Measurements from ENCODE around the gene MUC22.
"Not testable (repeated sequence)": the region's sequence is repeated elsewhere in the genome, so short reads cannot be mapped to it uniquely, and the experiment has no call there.

The MUC22 gene

GRCh38 chr6:31060145-31060544 lies 49.9 kb downstream of the MUC22 start:
- H3K79me2 ChIP-seq (ENCODE audit: insufficient read depth, low read length): no peaks in the 10 kb centered on the region
- H3K4me3 ChIP-seq (ENCODE audit: low read length, poor library complexity, severe bottlenecking): no peak overlapping the region
- H3F3A ChIP-seq (ENCODE audit: low read depth): no peaks in the 10 kb centered on the region
- H3K36me3 ChIP-seq (ENCODE audit: insufficient read depth, low read length): no peaks in the 10 kb centered on the region
- no peak overlapping the region for H3K9ac ChIP-seq (ENCODE audit: low read depth, low read length, poor library complexity, severe bottlenecking)
- no peaks in the 10 kb centered on the region for H3K9me3 ChIP-seq (ENCODE audit: insufficient read depth, low read depth, low read length)
- no peaks in the 10 kb centered on the region for H3K4me1 ChIP-seq (ENCODE audit: insufficient read depth, low read length, poor library complexity, severe bottlenecking)
- no peak overlapping the region for H2AFZ ChIP-seq (ENCODE audit: low read length)
- H4K20me1 ChIP-seq (ENCODE audit: insufficient read depth, low read length, poor library complexity, severe bottlenecking): no peaks in the 10 kb centered on the region
- no peaks in the 10 kb centered on the region for H3K27me3 ChIP-seq (ENCODE audit: insufficient read depth, low read length, poor library complexity, severe bottlenecking)
- TF ChIP-seq EZH2phosphoT487 (IDR thresholded peaks at IDR 0.05; ENCODE audit: borderline replicate concordance) (no peak), CTCF (conservative IDR thresholded peaks at IDR 0.05; ENCODE audit: low read length) (no peak)
- no peaks in the 10 kb centered on the region for H3K9me2 ChIP-seq (replicated peaks; ENCODE audit: low read depth, low read length)
- no peak overlapping the region for H3K4me2 ChIP-seq (ENCODE audit: low read depth, low read length, poor library complexity, severe bottlenecking)

GRCh38 chr6:31063906-31064435 lies 53.7 kb downstream of the MUC22 start:
- Histone ChIP-seq H3K36me3 (ENCODE audit: insufficient read depth, low read length) (no peaks in the 10 kb centered on the region), H3K9me2 (replicated peaks; ENCODE audit: low read depth, low read length) (no peaks in the 10 kb centered on the region), H3K79me2 (ENCODE audit: insufficient read depth, low read length) (no peaks in the 10 kb centered on the region), H3K27me3 (ENCODE audit: insufficient read depth, low read length, poor library complexity, severe bottlenecking) (no peaks in the 10 kb centered on the region), H4K20me1 (ENCODE audit: insufficient read depth, low read length, poor library complexity, severe bottlenecking) (no peaks in the 10 kb centered on the region), H2AFZ (ENCODE audit: low read length) (no peak overlapping the region), H3F3A (ENCODE audit: low read depth) (no peaks in the 10 kb centered on the region), H3K9ac (ENCODE audit: low read depth, low read length, poor library complexity, severe bottlenecking) (no peak overlapping the region), H3K4me3 (ENCODE audit: low read length, poor library complexity, severe bottlenecking) (no peak overlapping the region), H3K4me2 (ENCODE audit: low read depth, low read length, poor library complexity, severe bottlenecking) (no peak overlapping the region), H3K4me1 (ENCODE audit: insufficient read depth, low read length, poor library complexity, severe bottlenecking) (no peaks in the 10 kb centered on the region), H3K9me3 (ENCODE audit: insufficient read depth, low read depth, low read length) (no peaks in the 10 kb centered on the region)
- no peak for TF ChIP-seq EZH2phosphoT487 (IDR thresholded peaks at IDR 0.05; ENCODE audit: borderline replicate concordance)
- no peak for TF ChIP-seq CTCF (conservative IDR thresholded peaks at IDR 0.05; ENCODE audit: low read length)

GRCh38 chr6:31065556-31065955 lies 55.3 kb downstream of the MUC22 start:
- no peaks in the 10 kb centered on the region for H3K79me2 ChIP-seq (ENCODE audit: insufficient read depth, low read length)
- no peak overlapping the region for H3K4me3 ChIP-seq (ENCODE audit: low read length, poor library complexity, severe bottlenecking)
- no peaks in the 10 kb centered on the region for H3K4me1 ChIP-seq (ENCODE audit: insufficient read depth, low read length, poor library complexity, severe bottlenecking)
- no peak for TF ChIP-seq EZH2phosphoT487 (IDR thresholded peaks at IDR 0.05; ENCODE audit: borderline replicate concordance)
- H4K20me1 ChIP-seq (ENCODE audit: insufficient read depth, low read length, poor library complexity, severe bottlenecking): no peaks in the 10 kb centered on the region
- H3K36me3 ChIP-seq (ENCODE audit: insufficient read depth, low read length): no peaks in the 10 kb centered on the region
- no peak overlapping the region for H3K9ac ChIP-seq (ENCODE audit: low read depth, low read length, poor library complexity, severe bottlenecking)
- no peak overlapping the region for H3K4me2 ChIP-seq (ENCODE audit: low read depth, low read length, poor library complexity, severe bottlenecking)
- H3K9me3 ChIP-seq (ENCODE audit: insufficient read depth, low read depth, low read length): no peaks in the 10 kb centered on the region
- H3F3A ChIP-seq (ENCODE audit: low read depth): no peaks in the 10 kb centered on the region
- H3K27me3 ChIP-seq (ENCODE audit: insufficient read depth, low read length, poor library complexity, severe bottlenecking): no peaks in the 10 kb centered on the region
- no peak overlapping the region for H2AFZ ChIP-seq (ENCODE audit: low read length)
- H3K9me2 ChIP-seq (replicated peaks; ENCODE audit: low read depth, low read length): no peaks in the 10 kb centered on the region

- not testable (repeated sequence) for H2AFZ ChIP-seq (ENCODE audit: low read length); H3K79me2 ChIP-seq (ENCODE audit: insufficient read depth, low read length); H3K4me1 ChIP-seq (ENCODE audit: insufficient read depth, low read length, poor library complexity, severe bottlenecking); H3F3A ChIP-seq (ENCODE audit: low read depth); H3K9ac ChIP-seq (ENCODE audit: low read depth, low read length, poor library complexity, severe bottlenecking); H3K4me2 ChIP-seq (ENCODE audit: low read depth, low read length, poor library complexity, severe bottlenecking); H3K4me3 ChIP-seq (ENCODE audit: low read length, poor library complexity, severe bottlenecking); H3K36me3 ChIP-seq (ENCODE audit: insufficient read depth, low read length); H3K9me2 ChIP-seq (replicated peaks; ENCODE audit: low read depth, low read length); H4K20me1 ChIP-seq (ENCODE audit: insufficient read depth, low read length, poor library complexity, severe bottlenecking); H3K9me3 ChIP-seq (ENCODE audit: insufficient read depth, low read depth, low read length); H3K27me3 ChIP-seq (ENCODE audit: insufficient read depth, low read length, poor library complexity, severe bottlenecking)
Measured at GRCh38 chr6:31067028-31067427, 56.8 kb downstream of the MUC22 start.

GRCh38 chr6:31067891-31068668 lies 57.8 kb downstream of the MUC22 start:
- not testable (repeated sequence) for H3K36me3 ChIP-seq (ENCODE audit: insufficient read depth, low read length); H3K9me3 ChIP-seq (ENCODE audit: insufficient read depth, low read depth, low read length); H3F3A ChIP-seq (ENCODE audit: low read depth); H3K4me3 ChIP-seq (ENCODE audit: low read length, poor library complexity, severe bottlenecking); H3K4me1 ChIP-seq (ENCODE audit: insufficient read depth, low read length, poor library complexity, severe bottlenecking); H3K9ac ChIP-seq (ENCODE audit: low read depth, low read length, poor library complexity, severe bottlenecking); H3K27me3 ChIP-seq (ENCODE audit: insufficient read depth, low read length, poor library complexity, severe bottlenecking); H4K20me1 ChIP-seq (ENCODE audit: insufficient read depth, low read length, poor library complexity, severe bottlenecking); H2AFZ ChIP-seq (ENCODE audit: low read length); H3K79me2 ChIP-seq (ENCODE audit: insufficient read depth, low read length); H3K4me2 ChIP-seq (ENCODE audit: low read depth, low read length, poor library complexity, severe bottlenecking); H3K9me2 ChIP-seq (replicated peaks; ENCODE audit: low read depth, low read length)
